Stimulated activated naive CD8-positive, alpha-beta T cell treated with anti-CD3 and anti-CD28 coated beads, Interleukin-15, amount 100 ng/mL, for 72 hours (primary cell): Measurements from ENCODE around the gene RAB11FIP3.

ENCODE experiments used
- ATAC-seq: fragments of 150-1000 bp; cut with Tn5 transposase; 2 replicates; pipeline ENCODE4 v1.10.0; 2021; ENCODE audit warnings: mild to moderate bottlenecking, moderate library complexity
- DNase-seq, 2 donors: peaks; one replicate each; pipeline ENCODE4 v3.0.0; 2021 to 2022
- H3K27ac Mint-ChIP-seq, 2 donors: one replicate each; pipeline ENCODE4 v1.8.0; 2022; ENCODE audit warnings: mild to moderate bottlenecking in 2 of 2, mixed read lengths in 2 of 2, moderate library complexity in 2 of 2
- H3K27me3 Mint-ChIP-seq: one replicate; pipeline ENCODE4 v1.8.0; 2022; ENCODE audit warnings: mixed read lengths
- H3K4me1 Mint-ChIP-seq: one replicate; pipeline ENCODE4 v1.8.0; 2022; ENCODE audit warnings: mild to moderate bottlenecking, mixed read lengths
- H3K4me3 Mint-ChIP-seq, 2 donors: one replicate each; pipeline ENCODE4 v1.8.0; 2022; ENCODE audit warnings: mild to moderate bottlenecking in 2 of 2, mixed read lengths in 2 of 2, moderate library complexity in 1 of 2
- H3K9me3 Mint-ChIP-seq, 2 donors: one replicate each; pipeline ENCODE4 v1.8.0; 2022; ENCODE audit warnings: mixed read lengths in 2 of 2

The RAB11FIP3 gene

DNA sequence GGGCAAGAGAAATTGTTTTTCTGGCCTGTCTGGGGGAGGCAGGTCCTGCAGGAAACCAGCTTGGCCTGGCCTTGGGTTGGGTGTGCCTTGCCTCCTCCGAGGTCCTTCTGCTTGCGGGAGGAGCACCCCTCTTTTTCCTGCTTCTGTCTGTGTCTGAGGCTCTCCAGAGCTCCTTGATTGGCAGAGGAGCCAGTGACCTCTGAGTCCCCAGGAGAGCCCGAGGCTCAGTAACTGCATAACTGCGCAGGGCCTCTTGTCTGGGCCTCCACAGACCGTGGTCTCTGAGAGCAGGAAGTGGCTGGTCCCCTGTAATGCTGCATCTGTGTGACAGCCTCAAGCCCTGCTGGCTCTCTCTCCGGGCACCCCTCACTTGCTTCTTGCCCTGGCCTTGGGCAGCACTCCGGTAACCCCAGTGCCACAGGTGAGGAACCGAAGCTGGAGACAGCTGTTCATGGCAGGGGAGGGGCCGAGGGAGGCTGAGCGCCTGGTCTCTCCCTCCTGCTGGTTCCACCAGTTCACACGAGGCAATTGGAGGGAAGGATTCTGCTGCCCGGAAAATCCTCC is 103.6 kb downstream of the RAB11FIP3 start:
- Mint-ChIP-seq H3K9me3 (no peaks in the 10 kb centered on the region), H3K4me3 (peak overlapping the region; percentile 92 to 95), H3K27me3 (no peaks in the 10 kb centered on the region), H3K27ac (peak overlapping the region; percentile 93 to 94), H3K4me1 (peaks cover 55% of the 10 kb centered on the region)
- DNase-seq (peak; percentile 29 to 41), ATAC-seq (no peak)

- no peak for DNase-seq
- Mint-ChIP-seq H3K4me3 (peak overlapping the region; percentile 29 to 54), H3K4me1 (peaks cover 43% of the 10 kb centered on the region), H3K9me3 (no peaks in the 10 kb centered on the region), H3K27ac (peak overlapping the region in 1 of 2 donors; percentile 76), H3K27me3 (no peaks in the 10 kb centered on the region)
- ATAC-seq: no peak
Measured at GRCh38 chr16:530111-530817, 104.8 kb downstream of the RAB11FIP3 start.

- no peaks in the 10 kb centered on the region for H3K27me3 Mint-ChIP-seq
- no peaks in the 10 kb centered on the region for H3K9me3 Mint-ChIP-seq
- H3K4me3 Mint-ChIP-seq: no peak overlapping the region
- peak overlapping the region in 1 of 2 donors; percentile 19 for H3K27ac Mint-ChIP-seq
- H3K4me1 Mint-ChIP-seq: peaks cover 30% of the 10 kb centered on the region
- ATAC-seq (no peak), DNase-seq (no peak)
Measured at GRCh38 chr16:531494-532125, 106.2 kb downstream of the RAB11FIP3 start.

DNA sequence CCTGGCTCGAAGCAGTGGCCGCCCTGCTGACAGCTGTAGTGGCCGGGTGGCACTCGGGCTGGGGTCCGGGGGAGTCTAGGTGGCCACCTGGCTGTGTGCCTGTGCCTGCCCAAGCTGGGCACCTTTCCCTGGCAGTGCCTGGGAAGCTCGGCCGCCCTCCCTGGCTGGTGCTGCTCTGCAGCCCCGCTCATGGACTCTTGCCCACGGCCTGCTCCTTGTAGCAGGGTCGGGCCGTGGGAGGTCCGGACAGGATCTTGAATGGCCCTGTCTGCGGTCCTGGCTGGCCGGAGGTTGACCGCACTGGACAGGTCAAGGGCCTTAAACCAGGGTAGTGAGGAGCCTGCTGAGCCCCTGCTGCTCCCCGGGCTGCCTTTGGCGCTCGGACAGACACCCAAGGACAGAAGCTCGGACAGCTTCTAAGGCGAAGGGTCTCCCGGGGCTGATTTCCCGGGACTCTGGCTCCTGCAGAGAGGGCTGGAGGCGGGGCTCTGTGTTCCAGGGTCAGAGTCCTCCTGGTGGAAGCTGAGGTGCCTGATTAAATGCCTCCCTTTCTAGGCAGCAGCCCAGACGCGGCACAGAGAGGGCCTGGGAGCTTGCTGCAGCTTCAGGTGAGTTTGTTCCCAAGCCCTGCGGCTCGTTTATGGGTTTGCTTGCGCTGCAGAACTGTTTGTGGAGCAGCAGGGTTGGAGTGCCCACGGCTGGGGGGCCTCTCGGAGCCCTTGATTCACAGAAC is 108.1 kb downstream of the RAB11FIP3 start:
- no peak overlapping the region for H3K4me3 Mint-ChIP-seq
- H3K4me1 Mint-ChIP-seq: peaks cover 29% of the 10 kb centered on the region
- H3K27me3 Mint-ChIP-seq: no peaks in the 10 kb centered on the region
- no peaks in the 10 kb centered on the region for H3K9me3 Mint-ChIP-seq
- peak overlapping the region in 1 of 2 donors; percentile 48 for H3K27ac Mint-ChIP-seq
- DNase-seq (no peak), ATAC-seq (no peak)

GRCh38 chr16:534135-534534 is 108.7 kb downstream of the RAB11FIP3 start:
- Mint-ChIP-seq H3K9me3 (no peaks in the 10 kb centered on the region), H3K4me1 (peaks cover 23% of the 10 kb centered on the region), H3K4me3 (no peak overlapping the region), H3K27me3 (no peaks in the 10 kb centered on the region), H3K27ac (peak overlapping the region in 1 of 2 donors; percentile 48)
- DNase-seq: no peak
- peak; percentile 24 for ATAC-seq

DNA sequence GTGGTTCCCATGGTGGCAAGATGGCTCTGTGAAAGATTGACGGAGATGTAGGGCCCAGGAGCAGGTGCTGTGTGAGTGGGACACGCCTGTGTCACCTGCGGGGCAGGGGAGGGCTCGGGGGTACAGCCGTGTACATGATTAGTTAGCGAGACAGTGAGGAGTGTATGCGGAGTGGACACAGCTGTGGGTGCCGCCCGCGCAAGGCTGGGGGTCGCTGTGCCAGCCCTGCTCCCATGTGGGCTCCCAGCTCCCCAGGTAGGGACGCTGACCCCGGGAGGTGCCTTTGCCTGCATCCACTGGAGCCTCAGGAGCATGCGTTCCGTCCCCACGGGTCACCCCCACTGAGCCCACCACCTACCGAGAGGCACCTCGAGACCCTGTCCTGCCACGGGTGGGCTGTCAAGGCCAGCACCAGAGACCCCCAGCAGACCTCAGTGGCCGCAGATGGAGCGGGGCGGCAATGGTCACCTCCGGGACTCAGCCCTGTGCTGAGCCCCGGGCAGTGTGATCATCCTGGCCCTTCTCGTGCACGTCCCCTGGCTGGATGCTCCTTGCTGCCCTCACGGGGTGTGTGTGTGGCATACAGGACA is 109.5 kb downstream of the RAB11FIP3 start:
- Mint-ChIP-seq H3K27me3 (no peaks in the 10 kb centered on the region), H3K27ac (peak overlapping the region in 1 of 2 donors; percentile 66), H3K4me3 (no peak overlapping the region), H3K9me3 (no peaks in the 10 kb centered on the region), H3K4me1 (peaks cover 15% of the 10 kb centered on the region)
- ATAC-seq (no peak), DNase-seq (no peak)

DNA sequence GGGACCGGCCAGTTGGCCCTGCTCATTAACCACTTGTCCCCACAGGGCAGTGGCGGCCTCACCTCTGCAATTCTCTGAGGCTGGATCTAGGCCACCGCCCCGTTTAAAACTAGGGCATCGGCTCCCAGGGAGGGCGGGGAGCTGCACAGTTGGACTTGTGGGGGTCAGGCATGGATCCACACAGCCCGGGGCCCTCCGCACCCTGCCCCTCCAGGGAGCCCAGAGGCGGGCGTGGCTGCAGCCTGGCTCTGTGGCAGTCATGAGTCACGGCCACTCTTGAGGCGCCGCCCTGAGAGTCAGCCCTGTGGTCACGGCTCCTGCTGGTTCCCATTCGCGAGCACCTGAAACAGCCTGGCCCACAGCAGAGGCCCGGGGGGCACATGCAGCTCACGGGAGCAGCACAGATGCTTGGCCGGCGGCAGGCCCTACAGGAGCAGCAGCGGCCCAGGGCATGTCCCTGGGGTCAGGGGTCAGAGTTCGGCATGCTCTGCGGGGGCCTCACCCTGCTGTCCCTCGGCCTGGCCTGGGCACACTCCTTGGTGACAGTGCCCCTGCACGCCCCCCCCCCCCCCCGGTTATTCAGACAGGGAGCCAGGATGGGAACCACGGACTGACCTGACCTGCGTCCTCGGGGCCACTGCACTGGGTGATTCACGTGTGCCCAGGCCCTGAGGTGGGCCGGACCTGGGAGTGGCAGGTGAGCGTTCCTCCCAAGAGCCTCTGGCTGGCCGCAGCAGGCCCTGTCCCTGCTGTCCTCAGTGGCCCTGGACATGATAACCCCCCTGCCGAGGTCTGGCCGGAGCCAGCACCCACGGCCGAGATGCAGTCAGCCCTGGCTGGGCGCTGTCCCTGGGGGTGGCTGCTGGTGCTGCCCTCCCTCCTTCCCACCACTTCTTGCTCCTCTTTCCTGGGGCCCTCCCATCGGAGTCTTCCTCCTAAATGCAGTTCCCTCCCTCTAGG is 110.3 kb downstream of the RAB11FIP3 start:
- H3K4me1 Mint-ChIP-seq: peaks cover 8% of the 10 kb centered on the region
- H3K27ac Mint-ChIP-seq: no peak overlapping the region
- no peak for DNase-seq
- ATAC-seq: no peak
- H3K9me3 Mint-ChIP-seq: no peaks in the 10 kb centered on the region
- H3K4me3 Mint-ChIP-seq: no peak overlapping the region
- H3K27me3 Mint-ChIP-seq: no peaks in the 10 kb centered on the region

DNA sequence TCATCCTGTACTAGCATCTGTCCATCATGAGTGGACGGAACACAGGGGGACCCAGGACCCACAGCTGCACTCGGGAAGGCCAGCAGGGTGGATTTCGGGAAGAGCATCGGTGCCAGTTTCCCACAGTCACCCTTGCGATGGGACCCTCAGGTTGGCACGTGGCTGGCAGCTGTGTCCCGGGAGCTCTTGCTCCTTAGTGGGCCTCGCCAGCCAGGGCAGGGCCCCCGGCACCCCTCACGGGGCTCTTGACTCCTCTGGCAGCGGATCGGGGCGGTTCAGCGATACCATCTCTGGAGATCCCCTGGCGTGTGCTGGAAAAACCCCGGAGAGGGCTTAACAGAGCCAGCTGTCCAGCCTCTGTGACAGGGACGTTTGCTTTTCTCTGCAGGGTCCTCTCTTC is 111.3 kb downstream of the RAB11FIP3 start:
- Mint-ChIP-seq H3K27ac (no peak overlapping the region), H3K4me1 (peaks cover 8% of the 10 kb centered on the region), H3K9me3 (no peaks in the 10 kb centered on the region), H3K4me3 (no peak overlapping the region), H3K27me3 (no peaks in the 10 kb centered on the region)
- no peak for DNase-seq
- no peak for ATAC-seq

DNA sequence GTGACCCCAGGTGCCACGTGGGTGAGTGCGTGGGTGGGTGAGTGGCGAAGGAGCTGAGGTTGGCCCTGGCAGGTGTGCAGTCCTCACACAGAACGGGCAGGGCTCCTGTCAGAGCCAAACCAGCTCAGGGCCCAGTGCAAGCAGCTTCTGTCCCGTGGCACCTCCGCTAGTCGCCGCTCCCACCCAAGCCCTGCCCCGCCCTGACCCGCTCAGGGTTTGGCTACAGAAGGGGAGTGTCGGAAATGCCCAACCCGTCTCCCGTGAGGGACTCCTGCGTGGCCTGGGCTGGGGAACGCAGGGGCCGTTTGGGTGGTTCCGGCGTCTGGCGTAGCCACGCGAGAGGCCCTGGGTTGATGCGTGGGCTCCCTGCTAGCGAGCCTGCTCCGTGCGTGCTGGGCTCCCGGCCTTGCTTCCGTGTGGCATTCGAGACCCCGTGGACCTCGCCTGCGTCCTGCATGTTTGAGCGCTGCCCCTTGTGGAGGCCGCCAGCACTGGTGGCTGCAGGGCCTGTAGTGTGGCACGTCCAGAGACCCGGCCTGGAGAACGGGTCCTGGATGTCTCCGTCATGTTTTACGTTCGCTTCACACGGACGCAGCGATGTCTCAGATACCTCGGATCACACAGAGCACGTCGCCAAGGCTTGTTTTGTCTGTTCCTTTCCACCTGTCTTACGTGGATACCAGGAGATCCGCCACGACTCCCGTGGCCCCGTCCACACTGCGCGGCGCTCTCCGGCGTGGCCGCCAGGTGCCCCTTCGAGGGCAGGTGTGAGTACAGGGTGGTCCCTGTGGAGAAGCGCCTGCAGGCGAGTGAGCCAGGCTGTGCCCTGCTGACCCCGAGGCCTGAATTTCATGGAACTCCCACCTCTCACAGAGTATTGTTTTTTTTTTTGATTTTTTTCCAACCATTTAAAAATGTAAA is 112.2 kb downstream of the RAB11FIP3 start:
- Mint-ChIP-seq H3K4me3 (no peak overlapping the region), H3K27me3 (no peaks in the 10 kb centered on the region), H3K4me1 (peaks cover 8% of the 10 kb centered on the region), H3K27ac (no peak overlapping the region), H3K9me3 (no peaks in the 10 kb centered on the region)
- DNase-seq (no peak), ATAC-seq (no peak)

DNA sequence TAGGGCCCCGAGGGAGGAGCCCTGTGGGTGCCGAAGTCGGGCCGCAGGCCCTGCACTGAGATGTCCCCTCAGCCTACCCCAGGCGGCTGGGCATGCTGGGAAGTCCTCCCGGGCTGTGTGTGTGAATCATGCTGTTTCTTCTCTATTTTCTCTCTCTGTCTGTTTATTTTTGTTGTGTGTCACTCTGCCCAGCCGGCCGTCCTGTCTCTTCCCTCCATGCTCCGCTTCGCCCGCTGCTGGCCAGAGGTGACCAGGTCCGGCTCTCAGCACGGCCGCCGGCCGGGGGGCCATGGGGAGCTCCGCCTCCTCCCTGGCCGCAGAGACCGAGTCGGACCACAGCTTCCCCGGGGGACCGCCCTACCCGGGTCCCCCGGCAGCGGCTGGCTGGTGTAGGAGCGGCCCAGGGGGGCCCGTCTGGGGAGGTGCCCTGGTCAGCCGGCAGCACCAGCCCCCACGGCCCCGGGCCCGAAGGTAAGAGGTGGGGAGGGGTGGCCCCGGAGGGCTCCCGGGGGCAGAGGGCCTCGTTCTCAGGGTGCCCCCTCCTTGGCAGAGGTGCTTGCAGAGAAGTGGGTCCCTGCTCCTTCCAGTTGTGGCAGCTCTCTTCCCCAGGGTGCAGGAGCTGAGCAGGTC is 114.6 kb downstream of the RAB11FIP3 start:
- Mint-ChIP-seq H3K9me3 (no peaks in the 10 kb centered on the region), H3K4me1 (peaks cover 4% of the 10 kb centered on the region), H3K27me3 (no peaks in the 10 kb centered on the region), H3K27ac (no peak overlapping the region), H3K4me3 (no peak overlapping the region)
- ATAC-seq (peak; percentile 55), DNase-seq (no peak)

GRCh38 chr16:540645-541340 is 115.3 kb downstream of the RAB11FIP3 start:
- Mint-ChIP-seq H3K27me3 (no peaks in the 10 kb centered on the region), H3K4me3 (no peak overlapping the region), H3K27ac (peak overlapping the region in 1 of 2 donors; percentile 48), H3K4me1 (peaks cover 4% of the 10 kb centered on the region), H3K9me3 (no peaks in the 10 kb centered on the region)
- DNase-seq: no peak
- ATAC-seq: no peak

- no peak overlapping the region for H3K27ac Mint-ChIP-seq
- peaks cover 7% of the 10 kb centered on the region for H3K4me1 Mint-ChIP-seq
- no peaks in the 10 kb centered on the region for H3K27me3 Mint-ChIP-seq
- DNase-seq (no peak), ATAC-seq (no peak)
- no peaks in the 10 kb centered on the region for H3K9me3 Mint-ChIP-seq
- no peak overlapping the region for H3K4me3 Mint-ChIP-seq
Measured at GRCh38 chr16:543301-544164, 118.1 kb downstream of the RAB11FIP3 start.
